SW480 (cell line): Measurements from ENCODE around the gene TPPP3.

Source experiments
- DNase-seq: peaks from one replicate; pipeline ENCODE4 v3.0.0-alpha.2; 2016; ENCODE audit warnings: low spot score

TPPP3 gene

GRCh38 chr16:67403976-67404555, 10.8 kb upstream of the TPPP3 start:
- no peak for DNase-seq

- no peak for DNase-seq
Measured at GRCh38 chr16:67400901-67401300, 7.6 kb upstream of the TPPP3 start.

- no peak for DNase-seq
Measured at GRCh38 chr16:67399749-67400704, 6.7 kb upstream of the TPPP3 start.

DNA sequence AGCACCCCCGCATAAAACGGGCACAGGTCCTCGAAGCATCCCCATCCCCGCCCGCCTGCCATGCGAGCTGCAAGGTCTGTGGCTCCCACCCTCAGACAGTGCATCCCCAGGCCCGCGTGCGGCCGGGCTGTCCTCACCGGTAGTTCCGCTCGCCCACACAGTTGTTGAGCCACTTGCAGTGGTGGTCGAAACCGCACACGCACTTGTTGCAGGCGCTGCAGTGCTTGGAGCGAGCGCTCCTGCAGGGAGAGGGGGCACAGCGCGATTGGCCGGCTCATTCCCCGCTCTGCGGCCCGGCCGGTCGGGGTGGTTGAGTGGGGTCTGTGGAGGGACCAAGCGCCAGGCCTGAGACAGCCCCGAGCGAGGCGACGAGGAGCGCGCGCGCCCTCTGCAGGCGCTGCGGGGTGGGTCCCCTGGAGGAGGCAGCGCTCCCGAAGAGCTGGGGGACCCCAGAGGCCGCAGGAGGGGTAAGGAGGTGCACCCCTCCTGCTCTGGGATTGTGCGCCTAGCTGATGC, 6.0 kb upstream of the TPPP3 start:
- DNase-seq, result no peak

GRCh38 chr16:67398546-67399217, 5.4 kb upstream of the TPPP3 start:
- DNase-seq, result no peak

DNA sequence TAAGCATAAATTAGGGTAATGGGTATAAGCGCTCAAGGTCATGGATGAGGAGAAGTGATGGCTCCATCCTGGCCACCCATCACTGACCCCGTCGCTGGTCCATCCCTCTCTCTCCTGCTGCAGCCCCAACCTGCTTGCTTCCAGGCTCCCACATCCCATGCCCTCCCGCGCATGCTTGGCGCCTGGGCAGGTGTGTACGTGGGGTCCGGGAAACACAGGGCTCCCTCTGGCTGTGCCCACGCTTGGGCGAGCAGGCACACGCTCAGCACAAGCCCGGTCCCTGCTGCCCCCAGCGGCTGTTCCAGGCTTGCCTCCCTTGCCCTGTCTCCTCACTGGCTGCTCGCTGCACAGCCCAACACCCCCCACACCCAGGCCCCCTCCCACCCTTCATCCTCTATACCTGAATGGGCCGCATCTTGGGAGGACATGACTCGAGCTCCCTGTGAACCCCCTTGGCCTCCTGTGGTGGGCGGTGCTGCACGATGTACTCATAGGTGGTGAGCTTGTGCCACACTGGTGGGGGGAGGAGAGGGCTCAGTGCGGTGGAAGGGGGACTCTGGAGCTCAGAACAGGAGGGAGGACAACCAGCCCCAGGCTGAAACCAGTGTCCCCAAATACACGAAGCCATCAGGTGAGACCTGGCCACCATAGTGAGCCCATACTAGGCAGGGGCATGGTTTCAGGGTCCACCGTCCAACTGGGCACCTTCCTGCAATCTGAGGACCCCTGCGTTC, 4.7 kb upstream of the TPPP3 start:
- DNase-seq, result no peak

GRCh38 chr16:67397036-67397801, 3.9 kb upstream of the TPPP3 start:
- no peak for DNase-seq

- DNase-seq, result peak; percentile 93
Measured at GRCh38 chr16:67396159-67397035, 3.1 kb upstream of the TPPP3 start.

GRCh38 chr16:67395458-67396158, 2.3 kb upstream of the TPPP3 start:
- peak; percentile 56 for DNase-seq

DNA sequence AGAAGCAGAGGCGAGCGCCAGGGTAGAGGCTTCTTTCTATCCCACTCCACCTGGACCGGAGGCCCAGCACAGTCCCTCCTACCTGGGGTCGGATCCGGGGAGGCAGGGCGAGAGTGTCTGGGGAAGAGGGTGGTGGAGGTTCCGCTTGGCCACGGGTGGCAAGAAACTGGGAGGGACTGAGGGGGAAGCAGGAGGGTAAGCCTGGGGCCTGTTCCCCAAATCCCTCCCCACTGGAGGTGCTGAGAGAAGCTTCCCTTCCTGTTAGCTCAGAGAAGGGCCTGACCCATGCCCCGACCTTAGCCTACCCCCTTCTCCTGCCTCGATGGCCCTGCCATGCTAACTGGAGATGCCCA, 1.8 kb upstream of the TPPP3 start:
- DNase-seq, result no peak

DNA sequence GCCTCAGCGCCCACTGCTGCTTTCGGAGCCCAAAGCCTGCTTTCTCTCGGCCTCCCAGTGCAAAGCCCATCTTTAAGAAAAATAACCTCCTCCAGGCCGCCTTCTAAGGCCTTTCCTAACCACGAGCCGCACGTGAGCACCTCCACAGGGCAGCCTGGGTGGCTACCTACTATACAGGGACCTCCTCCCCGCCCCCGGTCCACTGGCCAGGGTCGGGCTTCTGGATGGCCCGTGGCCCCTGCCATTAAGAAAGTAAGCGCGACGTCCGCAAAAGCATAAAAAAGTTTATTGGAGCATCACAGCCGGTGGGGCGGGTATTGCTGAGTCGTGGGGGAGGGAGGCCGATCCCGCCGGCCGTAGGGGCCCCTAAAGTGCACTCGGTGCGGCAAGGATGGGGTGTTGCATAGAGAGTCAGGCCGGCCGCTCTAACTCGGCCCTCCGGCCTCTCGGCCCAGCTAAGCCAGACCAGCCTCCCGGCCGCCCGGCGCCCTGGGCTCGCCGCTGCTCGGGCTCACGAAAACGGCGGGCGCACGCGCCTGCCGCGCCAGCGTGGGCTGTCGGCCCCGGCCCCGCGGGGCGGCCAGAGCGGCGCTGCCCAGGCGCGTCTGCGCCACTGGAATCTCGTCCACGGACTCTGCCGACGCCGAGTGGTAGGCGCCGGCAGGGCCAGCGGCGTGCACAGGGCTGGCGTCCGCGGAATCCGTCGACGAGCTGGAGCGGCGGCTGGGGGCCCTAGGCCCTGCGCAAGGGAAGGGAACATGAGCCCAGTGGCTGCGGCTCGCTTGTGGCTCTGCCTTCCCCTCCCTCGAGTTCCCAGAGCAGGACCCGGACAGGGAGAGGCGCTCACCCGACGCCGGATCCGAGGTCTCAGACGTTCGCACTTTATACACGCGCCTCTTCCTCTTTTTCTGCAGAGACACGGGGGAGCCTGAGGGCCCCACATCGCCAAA, 1.1 kb upstream of the TPPP3 start:
- no peak for DNase-seq

DNA sequence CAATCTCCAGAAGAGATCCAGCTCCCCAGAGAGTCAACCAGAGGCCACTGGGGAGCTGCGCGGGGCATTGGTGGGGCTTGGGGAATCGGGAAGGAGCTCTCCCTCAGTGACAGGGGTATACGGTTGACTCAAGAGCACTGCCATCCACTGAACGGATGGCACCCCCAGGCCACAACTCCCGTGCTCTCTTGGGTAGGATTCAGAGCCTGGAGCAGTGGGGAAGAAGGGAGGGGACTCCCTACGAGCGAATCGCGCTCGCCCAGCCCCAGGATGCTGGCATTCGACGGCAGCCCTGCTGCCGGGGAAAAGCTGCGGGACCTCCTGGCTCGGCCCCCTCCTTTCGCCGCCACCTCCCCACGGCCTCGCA, 473 bp upstream of the TPPP3 start:
- no peak for DNase-seq

DNA sequence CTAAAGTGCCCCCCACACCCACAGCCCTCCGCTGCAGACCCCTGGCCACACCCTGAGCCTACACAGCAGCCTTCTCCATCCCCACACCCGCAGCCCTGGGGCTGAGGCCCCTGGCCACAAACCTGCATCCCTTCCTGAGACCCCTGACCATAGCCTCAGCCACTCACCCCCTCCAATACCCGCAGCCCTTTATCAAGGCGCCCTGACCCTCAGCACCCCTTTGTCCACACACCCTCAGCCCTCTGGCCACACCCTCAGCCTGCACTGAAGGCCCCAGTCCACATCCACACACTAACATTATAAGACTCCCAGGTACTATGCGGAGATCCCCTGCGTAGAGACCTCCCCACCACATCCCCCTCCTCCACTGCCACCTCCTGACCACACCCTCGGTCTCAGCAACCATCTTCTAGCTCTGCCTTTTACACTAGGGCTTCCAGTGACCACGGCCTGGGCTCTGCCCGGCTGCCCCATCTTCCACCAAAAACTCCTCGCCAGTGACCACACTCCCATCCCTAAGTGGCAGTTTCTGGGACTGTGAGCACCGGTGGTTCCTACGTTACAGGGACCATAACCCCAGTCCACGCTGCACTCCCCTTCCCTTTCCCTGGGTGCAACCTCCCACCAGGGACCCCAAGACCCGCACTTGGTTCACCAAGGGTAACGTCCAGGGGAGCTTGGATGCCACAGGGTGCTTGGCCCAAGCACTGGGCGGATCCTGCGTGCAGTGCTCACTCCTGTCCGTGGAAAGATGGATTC, 818 bp downstream of the TPPP3 start:
- DNase-seq, result no peak

GRCh38 chr16:67391424-67392300, 1.6 kb downstream of the TPPP3 start:
- DNase-seq, result no peak

- DNase-seq, result no peak
Measured at GRCh38 chr16:67390816-67391423, 2.4 kb downstream of the TPPP3 start.
